CD4-positive, CD25-positive, alpha-beta regulatory T cell (primary cell): ENCODE results near the gene MICAL3. TPM values are rescaled to one million over a fixed set of nuclear protein-coding genes. Genes with fewer than 3 reads are reported as not detected.
"Not testable (repeated sequence)": the region's sequence is repeated elsewhere in the genome, so short reads cannot be mapped to it uniquely, and the experiment has no call there.

Source experiments
- ATAC-seq, 2 donors: fragments of 150-1000 bp; cut with Tn5 transposase; one replicate each; pipeline ENCODE4 v1.10.0; 2021; ENCODE audit warnings: low read depth in 2 of 2, moderate number of reproducible peaks in 2 of 2, moderate library complexity in 1 of 2
- DNase-seq, 3 donors: peaks; one replicate each; pipeline versions ENCODE4 v3.0.0 to v3.0.0-alpha.2; 2012 to 2022; ENCODE audit warnings: mixed read lengths in 1 of 3
- H3K27ac ChIP-seq: one replicate; pipeline ENCODE4 v1.7.0; 2013; ENCODE audit warnings: mild to moderate bottlenecking, low read length; ENCODE audit not compliant: insufficient read depth, poor library complexity, severe bottlenecking
- H3K27me3 ChIP-seq: one replicate; pipeline ENCODE4 v1.7.0; 2013; ENCODE audit warnings: low read length; ENCODE audit not compliant: control insufficient read depth, insufficient read depth
- H3K36me3 ChIP-seq: one replicate; pipeline ENCODE4 v1.7.0; 2013; ENCODE audit warnings: mild to moderate bottlenecking, low read length, moderate library complexity; ENCODE audit not compliant: control insufficient read depth, insufficient read depth
- H3K4me1 ChIP-seq: 2 replicates; pipeline ENCODE4 v1.7.0; 2013; ENCODE audit warnings: mild to moderate bottlenecking, low read length; ENCODE audit not compliant: insufficient read depth, control insufficient read depth, poor library complexity, severe bottlenecking
- H3K4me3 ChIP-seq: one replicate; pipeline ENCODE4 v1.7.0; 2013; ENCODE audit warnings: low read depth, mild to moderate bottlenecking, low read length, moderate library complexity
- H3K9me3 ChIP-seq, 2 experiments: 1 replicate in 1 of 2; 2 replicates in 1 of 2; pipeline ENCODE4 v1.7.0; 2013; ENCODE audit warnings: low read length in 2 of 2, mild to moderate bottlenecking in 1 of 2, moderate library complexity in 1 of 2; ENCODE audit not compliant: control insufficient read depth in 2 of 2
- H3K27ac Mint-ChIP-seq, 3 donors: one replicate each; pipeline ENCODE4 v1.8.0; 2020 to 2022; ENCODE audit warnings: mild to moderate bottlenecking in 3 of 3, mixed read lengths in 3 of 3, moderate library complexity in 2 of 3
- H3K27me3 Mint-ChIP-seq: one replicate; pipeline ENCODE4 v1.8.0; 2022; ENCODE audit warnings: mild to moderate bottlenecking, mixed read lengths
- H3K36me3 Mint-ChIP-seq: one replicate; pipeline ENCODE4 v1.8.0; 2020; ENCODE audit warnings: mixed read lengths
- H3K4me1 Mint-ChIP-seq, 4 donors: one replicate each; pipeline ENCODE4 v1.8.0; 2020 to 2022; ENCODE audit warnings: mixed read lengths in 4 of 4, mild to moderate bottlenecking in 1 of 4
- H3K4me3 Mint-ChIP-seq, 4 donors: one replicate each; pipeline ENCODE4 v1.8.0; 2020 to 2022; ENCODE audit warnings: mild to moderate bottlenecking in 4 of 4, mixed read lengths in 4 of 4, moderate library complexity in 3 of 4
- H3K9me3 Mint-ChIP-seq, 7 donors: one replicate each; pipeline ENCODE4 v1.8.0; 2020 to 2022; ENCODE audit warnings: mixed read lengths in 7 of 7, mild to moderate bottlenecking in 3 of 7, moderate library complexity in 2 of 7
- polyA plus RNA-seq, 4 donors: library from polyadenylated mRNA; unstranded; fragments of 300-500 nt; fragmentation: Illumina TruSeq; gene quantifications; one replicate each; pipeline ENCODE4 v1.2.3, GENCODE V29; 2021
- total RNA-seq: library from RNA; stranded (reverse); gene quantifications from one replicate; pipeline ENCODE4 v1.2.3, GENCODE V29; 2022

MICAL3 gene
- total and polyA plus RNA-seq, 5 donors from 2014 or later = 0.71 to 39.9 (median 1.8) TPM

GRCh38 chr22:18050065-18050464 lies 25.7 kb upstream of the MICAL3 start:
- H3K36me3 Mint-ChIP-seq = no peaks in the 10 kb centered on the region
- H3K9me3 Mint-ChIP-seq = peaks cover 0 to 2% (median 0%) of the 10 kb centered on the region in 7 donors
- Histone ChIP-seq H3K27me3 (no peaks in the 10 kb centered on the region), H3K27ac (no peak overlapping the region), H3K4me3 (no peak overlapping the region), H3K36me3 (no peaks in the 10 kb centered on the region), H3K4me1 (no peaks in the 10 kb centered on the region), H3K9me3 (no peaks in the 10 kb centered on the region)
- no peak overlapping the region for H3K27ac Mint-ChIP-seq
- no peak overlapping the region for H3K4me3 Mint-ChIP-seq
- no peaks in the 10 kb centered on the region for H3K4me1 Mint-ChIP-seq
- peaks cover 23% of the 10 kb centered on the region for H3K27me3 Mint-ChIP-seq
- DNase-seq (no peak), ATAC-seq (no peak)

DNA sequence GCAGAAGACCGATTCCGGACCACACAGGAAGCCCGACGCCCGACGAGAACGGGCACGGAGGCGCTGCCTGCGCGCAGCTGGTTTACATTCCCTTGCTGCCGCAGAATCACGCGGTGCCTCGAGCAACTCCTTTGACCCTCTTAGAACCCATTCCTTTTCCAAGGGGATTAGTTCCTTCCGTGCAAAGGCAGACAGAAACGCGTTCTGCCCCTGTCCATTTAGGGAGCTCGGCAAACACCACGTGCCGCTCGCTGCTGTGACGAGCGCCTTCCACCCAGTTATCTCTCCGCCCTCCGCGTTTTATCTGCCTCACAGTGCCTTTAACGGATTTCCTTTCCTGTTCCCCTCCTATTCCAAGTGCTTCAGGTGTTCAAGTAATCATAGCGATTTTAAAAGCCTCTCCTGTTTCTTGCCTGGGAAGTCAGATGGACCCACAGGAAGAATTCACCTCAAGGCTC lies 24.1 kb upstream of the MICAL3 start:
- H3K9me3 ChIP-seq = no peaks in the 10 kb centered on the region
- no peaks in the 10 kb centered on the region for H3K36me3 ChIP-seq
- Mint-ChIP-seq H3K27ac (no peak overlapping the region), H3K36me3 (no peaks in the 10 kb centered on the region), H3K4me1 (no peaks in the 10 kb centered on the region), H3K4me3 (no peak overlapping the region), H3K27me3 (peaks cover 18% of the 10 kb centered on the region), H3K9me3 (no peaks in the 10 kb centered on the region)
- ATAC-seq = no peak
- H3K4me1 ChIP-seq = no peaks in the 10 kb centered on the region
- no peaks in the 10 kb centered on the region for H3K27me3 ChIP-seq
- no peak for DNase-seq
- H3K4me3 ChIP-seq = no peak overlapping the region
- H3K27ac ChIP-seq = no peak overlapping the region

GRCh38 chr22:18048041-18048440 lies 23.7 kb upstream of the MICAL3 start:
- no peaks in the 10 kb centered on the region for H3K9me3 ChIP-seq
- H3K27me3 ChIP-seq = no peaks in the 10 kb centered on the region
- Mint-ChIP-seq H3K4me1 (no peaks in the 10 kb centered on the region), H3K9me3 (no peaks in the 10 kb centered on the region), H3K27ac (no peak overlapping the region), H3K4me3 (no peak overlapping the region), H3K36me3 (no peaks in the 10 kb centered on the region), H3K27me3 (peaks cover 18% of the 10 kb centered on the region)
- ATAC-seq (no peak), DNase-seq (no peak)
- H3K4me1 ChIP-seq = no peaks in the 10 kb centered on the region
- H3K36me3 ChIP-seq = no peaks in the 10 kb centered on the region
- H3K4me3 ChIP-seq = no peak overlapping the region
- no peak overlapping the region for H3K27ac ChIP-seq

DNA sequence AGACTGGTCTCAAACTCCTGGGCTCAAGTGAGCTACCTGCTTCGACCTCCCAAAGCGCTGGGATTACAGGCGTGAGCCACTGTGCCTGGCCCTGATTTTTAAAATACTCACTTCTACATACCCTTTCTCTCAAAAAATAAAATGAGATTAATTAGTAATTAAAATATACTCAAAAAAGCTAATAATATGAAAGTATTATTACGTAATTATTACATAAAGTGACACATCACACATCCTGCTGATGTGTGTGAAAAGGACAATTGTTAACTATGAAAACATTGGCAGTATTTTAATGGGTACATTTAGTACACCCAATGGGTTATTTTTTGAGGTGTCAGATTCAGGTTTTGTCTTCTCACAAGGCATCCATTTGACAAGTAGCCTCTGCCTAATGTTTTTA lies 21.4 kb upstream of the MICAL3 start:
- no peak for ATAC-seq
- H3K36me3 Mint-ChIP-seq = no peaks in the 10 kb centered on the region
- H3K4me3 Mint-ChIP-seq = no peak overlapping the region
- no peak overlapping the region for H3K4me3 ChIP-seq
- H3K27me3 Mint-ChIP-seq = peaks cover 13% of the 10 kb centered on the region
- H3K9me3 ChIP-seq = no peaks in the 10 kb centered on the region
- H3K27ac ChIP-seq = no peak overlapping the region
- H3K36me3 ChIP-seq = no peaks in the 10 kb centered on the region
- no peaks in the 10 kb centered on the region for H3K9me3 Mint-ChIP-seq
- H3K27me3 ChIP-seq = no peaks in the 10 kb centered on the region
- H3K4me1 Mint-ChIP-seq = no peaks in the 10 kb centered on the region
- H3K27ac Mint-ChIP-seq = no peak overlapping the region
- no peak for DNase-seq
- no peaks in the 10 kb centered on the region for H3K4me1 ChIP-seq

GRCh38 chr22:18044548-18045271 lies 20.3 kb upstream of the MICAL3 start:
- Histone ChIP-seq H3K4me3 (no peak overlapping the region), H3K36me3 (no peaks in the 10 kb centered on the region), H3K27me3 (no peaks in the 10 kb centered on the region), H3K27ac (no peak overlapping the region), H3K4me1 (no peaks in the 10 kb centered on the region), H3K9me3 (no peaks in the 10 kb centered on the region)
- Mint-ChIP-seq H3K36me3 (no peaks in the 10 kb centered on the region), H3K9me3 (no peaks in the 10 kb centered on the region), H3K4me1 (no peaks in the 10 kb centered on the region), H3K27me3 (peaks cover 13% of the 10 kb centered on the region), H3K27ac (no peak overlapping the region), H3K4me3 (no peak overlapping the region)
- DNase-seq = no peak
- no peak for ATAC-seq

GRCh38 chr22:18042685-18043084 lies 18.3 kb upstream of the MICAL3 start:
- peaks cover 12% of the 10 kb centered on the region for H3K27me3 Mint-ChIP-seq
- no peaks in the 10 kb centered on the region for H3K36me3 Mint-ChIP-seq
- H3K27me3 ChIP-seq = no peaks in the 10 kb centered on the region
- no peaks in the 10 kb centered on the region for H3K4me1 Mint-ChIP-seq
- no peak overlapping the region for H3K27ac ChIP-seq
- no peaks in the 10 kb centered on the region for H3K9me3 ChIP-seq
- no peak overlapping the region for H3K4me3 ChIP-seq
- no peaks in the 10 kb centered on the region for H3K4me1 ChIP-seq
- no peak for DNase-seq
- H3K9me3 Mint-ChIP-seq = no peaks in the 10 kb centered on the region
- no peak overlapping the region for H3K27ac Mint-ChIP-seq
- no peak for ATAC-seq
- no peaks in the 10 kb centered on the region for H3K36me3 ChIP-seq
- H3K4me3 Mint-ChIP-seq = no peak overlapping the region

GRCh38 chr22:18040898-18041297 lies 16.5 kb upstream of the MICAL3 start:
- not testable (repeated sequence) for H3K36me3 ChIP-seq, H3K4me1 ChIP-seq, H3K4me3 Mint-ChIP-seq, H3K27ac Mint-ChIP-seq, H3K27ac ChIP-seq, H3K27me3 Mint-ChIP-seq, H3K4me1 Mint-ChIP-seq, DNase-seq, H3K27me3 ChIP-seq, H3K9me3 ChIP-seq, H3K36me3 Mint-ChIP-seq, H3K4me3 ChIP-seq, ATAC-seq, H3K9me3 Mint-ChIP-seq

GRCh38 chr22:18035751-18036150 lies 11.4 kb upstream of the MICAL3 start:
- DNase-seq = no peak
- H3K27ac ChIP-seq = no peak overlapping the region
- H3K4me3 ChIP-seq = no peak overlapping the region
- H3K27me3 ChIP-seq = peaks cover 4% of the 10 kb centered on the region
- H3K27ac Mint-ChIP-seq = no peak overlapping the region
- no peak for ATAC-seq
- peaks cover 0 to 2% (median 0%) of the 10 kb centered on the region in 7 donors for H3K9me3 Mint-ChIP-seq
- H3K4me3 Mint-ChIP-seq = no peak overlapping the region
- H3K4me1 ChIP-seq = no peaks in the 10 kb centered on the region
- no peaks in the 10 kb centered on the region for H3K36me3 ChIP-seq
- H3K4me1 Mint-ChIP-seq = no peaks in the 10 kb centered on the region
- H3K9me3 ChIP-seq = no peaks in the 10 kb centered on the region
- H3K36me3 Mint-ChIP-seq = no peaks in the 10 kb centered on the region
- peaks cover 19% of the 10 kb centered on the region for H3K27me3 Mint-ChIP-seq
